GM19467 (cell line): Measurements from ENCODE around the gene EVC2.

Experiments
- ATAC-seq: cut with Tn5 transposase; IDR thresholded peaks from one replicate; pipeline ENCODE4 v1.9.1; 2021; ENCODE audit warnings: mild to moderate bottlenecking, moderate library complexity; ENCODE audit not compliant: unreplicated experiment

EVC2 gene

GRCh38 chr4:5678977-5679376, 29.4 kb downstream of the EVC2 start:
- no peak for ATAC-seq

GRCh38 chr4:5676763-5677162, 31.6 kb downstream of the EVC2 start:
- no peak for ATAC-seq

DNA sequence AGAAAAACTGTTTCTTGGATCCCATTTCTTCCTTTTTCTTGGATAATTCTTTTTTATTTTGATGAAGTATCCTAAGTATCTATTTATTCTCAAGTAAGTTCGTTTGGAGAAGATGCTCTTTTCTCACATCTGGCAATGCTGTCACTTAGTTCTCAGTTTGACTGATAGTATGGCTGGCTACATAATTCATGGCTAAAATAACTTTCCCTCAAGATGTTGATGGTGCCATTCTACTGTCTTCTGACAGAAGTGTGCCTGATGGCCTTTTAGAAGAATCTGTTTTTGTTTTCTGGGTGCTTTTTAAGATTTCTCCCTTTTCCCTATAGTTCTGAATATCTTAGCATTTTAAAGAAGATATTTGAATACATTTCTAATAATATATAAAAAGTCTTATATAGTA, 41.6 kb downstream of the EVC2 start:
- no peak for ATAC-seq

GRCh38 chr4:5664778-5665177, 43.6 kb downstream of the EVC2 start:
- ATAC-seq: no peak

DNA sequence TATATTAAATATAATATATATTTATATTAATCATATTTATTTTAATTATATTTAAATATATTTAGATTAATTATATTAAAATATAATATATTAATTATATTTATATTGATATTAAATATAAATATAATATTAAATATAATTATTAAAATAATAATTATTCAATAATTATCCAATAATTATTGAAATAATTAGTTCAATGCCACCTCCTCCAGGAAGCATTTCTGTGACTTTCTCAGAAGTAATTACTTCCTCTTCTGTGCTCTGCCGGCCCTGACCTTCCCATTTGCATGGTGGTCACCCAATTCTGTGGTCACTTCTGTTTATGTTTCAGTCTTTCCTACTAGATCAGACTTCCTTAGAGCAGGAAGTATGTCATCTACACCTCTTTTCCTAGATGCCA, 45.8 kb downstream of the EVC2 start:
- no peak for ATAC-seq

DNA sequence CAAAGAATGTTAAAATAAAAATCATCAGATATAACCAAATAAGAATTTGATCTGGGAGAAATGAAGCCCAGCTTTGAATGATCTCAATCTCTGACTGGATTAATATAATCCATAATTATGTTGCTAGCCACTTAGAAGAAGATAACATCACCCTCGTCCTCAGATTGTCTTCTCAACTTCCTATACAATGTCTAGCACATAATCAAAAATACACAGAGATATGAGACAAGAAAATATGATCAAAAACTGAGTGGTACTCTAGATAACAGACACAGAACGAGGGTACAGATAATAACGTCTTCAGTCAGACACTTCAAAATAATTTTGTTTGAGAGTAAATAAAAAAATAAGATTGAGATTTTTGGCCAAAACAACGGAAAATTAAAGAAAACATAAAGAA, 47.1 kb downstream of the EVC2 start:
- no peak for ATAC-seq

- no peak for ATAC-seq
These were observed 48.2 kb downstream of the EVC2 start for GRCh38 chr4:5660185-5660584.

DNA sequence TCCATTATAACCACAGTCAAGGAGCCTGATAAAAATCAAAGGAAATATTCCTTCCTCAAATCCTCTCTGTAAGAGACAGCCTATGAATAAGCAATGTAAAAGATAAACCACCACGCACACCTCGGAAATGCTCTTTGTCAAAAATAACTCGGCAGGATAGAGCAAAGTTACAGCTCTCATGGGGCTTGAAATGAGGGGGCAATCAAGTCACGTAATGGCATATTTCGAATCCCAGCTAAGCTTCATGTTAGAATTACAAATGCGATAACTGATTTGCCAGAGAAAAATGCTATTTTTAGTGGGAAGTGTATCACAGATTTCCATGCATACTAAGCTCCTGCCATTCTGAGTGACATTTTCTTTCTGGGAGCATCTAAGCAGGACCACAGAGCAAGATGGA, 49.4 kb downstream of the EVC2 start:
- no peak for ATAC-seq

DNA sequence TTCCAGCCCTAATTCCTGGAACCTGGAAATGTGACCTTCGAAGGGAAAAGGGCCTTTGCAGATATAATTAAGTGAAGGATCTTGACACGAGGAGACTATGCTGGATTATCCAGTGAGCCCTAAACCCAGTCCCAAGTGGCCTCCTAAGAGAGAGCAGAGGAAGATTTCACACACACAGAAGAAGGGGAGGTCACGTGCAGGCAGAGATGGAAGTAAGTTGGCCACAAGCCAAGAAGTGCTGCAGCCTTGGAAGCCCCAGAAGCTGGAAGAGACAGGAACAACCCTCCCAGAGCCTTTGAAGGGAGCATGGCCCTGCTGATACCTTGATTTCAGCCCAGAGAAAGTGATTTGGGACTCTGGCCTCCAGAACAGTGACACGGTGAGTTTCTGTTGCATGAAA, 51.9 kb downstream of the EVC2 start:
- no peak for ATAC-seq

DNA sequence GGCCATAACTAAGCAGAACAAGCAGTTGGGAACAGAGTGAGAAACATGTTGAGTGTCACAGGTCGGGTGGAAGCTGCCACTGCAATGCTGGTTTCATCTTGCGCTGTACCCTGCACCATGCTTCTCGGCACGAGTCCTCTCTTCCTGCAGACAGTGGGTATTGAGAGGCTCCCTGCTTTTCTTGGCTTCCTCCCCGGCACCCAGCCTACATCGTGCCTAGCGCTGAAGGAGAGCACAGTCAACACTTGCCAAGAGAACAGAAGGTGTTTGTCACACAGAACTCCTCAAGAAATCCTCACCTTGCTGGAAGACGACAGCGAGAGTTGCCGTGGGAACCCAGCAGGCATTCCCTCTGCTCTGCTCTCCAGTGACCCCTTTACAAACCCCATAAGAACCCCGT, 53.6 kb downstream of the EVC2 start:
- ATAC-seq: no peak

DNA sequence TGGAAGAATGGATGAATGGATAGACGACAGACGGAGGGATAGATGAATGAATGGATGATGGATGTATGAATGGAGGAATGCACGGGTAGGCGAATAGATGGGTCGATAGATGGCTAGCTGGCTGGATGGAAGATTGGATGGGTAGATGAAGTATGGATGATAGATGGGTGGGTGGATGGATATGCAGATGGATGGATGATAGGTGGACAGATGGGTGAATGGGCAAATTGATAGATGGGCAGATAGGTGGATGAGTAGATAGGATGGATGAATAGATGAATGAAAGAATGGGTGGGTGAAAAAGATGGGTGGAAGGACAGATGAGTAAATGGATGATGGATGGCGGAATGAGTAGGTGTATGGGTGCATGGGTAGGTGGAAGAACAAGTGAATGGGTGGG, 57.3 kb downstream of the EVC2 start:
- ATAC-seq: no peak

- no peak for ATAC-seq
These were observed 58.3 kb downstream of the EVC2 start for GRCh38 chr4:5650040-5650439.

DNA sequence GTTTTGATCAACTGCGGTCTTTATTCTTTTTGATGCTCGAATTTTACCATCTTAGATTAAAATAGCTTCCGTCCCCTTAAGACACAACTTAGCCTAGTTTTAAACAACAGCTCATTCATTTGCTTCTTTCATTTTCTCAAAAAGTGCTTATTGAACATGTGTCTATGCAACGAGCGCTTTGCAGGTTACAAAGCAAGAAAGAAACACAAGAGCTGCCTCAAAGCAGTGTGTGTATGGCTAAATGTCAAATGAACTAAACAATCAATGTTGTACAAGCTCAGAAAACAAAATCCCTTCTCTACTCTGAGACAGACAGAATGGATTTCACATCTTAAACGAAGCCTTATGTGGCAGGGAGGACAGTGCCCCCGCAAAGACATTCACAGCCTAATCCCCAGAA, 61.0 kb downstream of the EVC2 start:
- no peak for ATAC-seq

- no peak for ATAC-seq
These were observed 68.3 kb downstream of the EVC2 start for GRCh38 chr4:5640096-5640495.

DNA sequence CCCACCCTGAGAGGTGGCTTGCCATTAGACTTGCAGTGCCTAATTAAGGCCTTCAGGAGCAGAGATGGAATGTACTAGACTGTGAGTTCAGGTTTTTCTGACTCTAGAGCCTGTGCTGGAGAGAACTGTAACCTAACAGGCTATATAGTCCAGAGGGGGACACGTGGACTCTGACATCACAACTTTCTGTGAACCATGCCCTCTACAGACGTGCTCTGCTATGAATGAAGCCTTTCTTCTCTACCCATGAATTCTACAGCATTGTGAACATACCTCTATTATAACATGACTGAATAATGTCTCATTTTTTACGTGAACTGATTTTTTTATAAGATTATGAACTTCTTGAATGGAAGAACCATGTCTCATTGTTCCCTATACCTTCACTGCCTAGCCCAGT, 68.8 kb downstream of the EVC2 start:
- ATAC-seq: no peak

GRCh38 chr4:5638976-5639375, 69.4 kb downstream of the EVC2 start:
- no peak for ATAC-seq

DNA sequence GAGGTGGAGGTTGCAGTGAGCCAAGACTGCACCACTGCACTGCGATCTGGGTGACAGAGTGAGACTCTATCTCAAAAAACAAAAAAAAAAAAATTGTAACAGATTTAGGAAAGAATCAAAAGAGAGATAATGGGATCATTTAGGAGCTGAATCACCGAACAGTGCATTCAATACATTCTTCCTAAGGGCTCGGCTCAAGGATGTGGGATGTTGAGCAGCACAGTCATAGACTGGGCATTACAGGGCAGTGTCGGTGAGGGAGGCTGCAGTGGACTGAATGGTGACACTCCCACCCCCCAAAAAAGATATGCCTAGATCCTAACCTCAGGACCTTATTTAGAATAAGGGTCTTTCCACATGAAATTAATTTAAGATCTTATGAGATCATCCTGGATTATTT, 70.0 kb downstream of the EVC2 start:
- no peak for ATAC-seq

DNA sequence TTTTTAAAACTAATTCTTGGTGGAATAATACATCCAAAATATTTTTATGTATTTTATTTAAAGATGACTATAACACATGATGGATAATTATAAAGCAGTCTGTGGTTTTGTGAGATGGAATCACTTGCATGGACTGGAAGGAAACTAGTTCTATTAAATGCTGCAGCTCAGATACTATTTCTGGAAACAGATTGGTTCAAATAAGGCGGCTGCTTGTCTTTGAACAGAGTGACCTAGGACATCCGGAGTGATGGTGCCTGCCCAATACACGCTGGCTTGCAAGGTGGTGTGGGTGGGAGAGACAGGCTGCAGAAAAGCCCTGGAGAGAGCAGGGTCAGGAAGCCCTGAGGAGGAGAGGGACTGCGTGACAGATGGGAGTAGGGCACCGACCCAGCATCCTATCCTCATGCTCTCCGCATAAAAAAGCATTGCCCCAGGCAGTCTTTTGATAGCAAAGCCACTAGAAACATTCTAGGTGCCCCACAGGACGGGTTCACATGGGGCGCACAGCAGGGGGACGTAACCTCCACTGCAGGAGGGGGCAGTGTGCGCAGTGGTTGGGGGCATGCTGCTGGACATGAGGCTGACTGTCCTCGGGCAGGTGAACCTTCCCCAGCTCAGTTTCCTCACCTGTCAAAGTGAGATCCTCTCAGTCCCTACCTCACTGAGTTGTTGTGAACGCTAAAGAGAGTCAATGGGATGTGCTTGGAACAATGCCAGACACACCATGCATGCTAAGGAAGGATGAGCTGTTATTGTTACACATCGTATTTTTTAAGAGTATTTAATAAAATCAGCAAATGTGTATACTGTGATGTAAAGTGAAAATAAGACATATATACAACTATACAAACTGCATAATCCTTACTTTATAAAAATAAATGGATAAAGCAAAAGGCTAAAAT, 71.3 kb downstream of the EVC2 start:
- ATAC-seq: no peak

DNA sequence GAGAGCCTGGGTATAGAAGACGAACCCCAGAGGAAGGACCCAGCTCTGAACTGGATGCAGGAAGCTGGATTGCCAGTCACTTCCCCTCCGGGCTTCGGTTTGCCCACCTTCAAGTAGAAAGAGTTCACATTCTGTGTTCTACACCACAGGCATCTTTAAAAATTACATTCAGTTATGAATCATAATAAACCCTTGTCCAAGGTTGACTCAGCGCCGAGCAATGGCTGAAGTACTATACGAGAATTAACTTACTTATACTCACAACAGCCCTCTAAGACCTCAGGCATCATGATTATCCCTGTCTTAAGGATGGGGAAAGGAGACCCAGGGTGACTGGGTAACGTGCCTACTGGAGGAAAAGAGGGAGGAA, 72.5 kb downstream of the EVC2 start:
- ATAC-seq: no peak

DNA sequence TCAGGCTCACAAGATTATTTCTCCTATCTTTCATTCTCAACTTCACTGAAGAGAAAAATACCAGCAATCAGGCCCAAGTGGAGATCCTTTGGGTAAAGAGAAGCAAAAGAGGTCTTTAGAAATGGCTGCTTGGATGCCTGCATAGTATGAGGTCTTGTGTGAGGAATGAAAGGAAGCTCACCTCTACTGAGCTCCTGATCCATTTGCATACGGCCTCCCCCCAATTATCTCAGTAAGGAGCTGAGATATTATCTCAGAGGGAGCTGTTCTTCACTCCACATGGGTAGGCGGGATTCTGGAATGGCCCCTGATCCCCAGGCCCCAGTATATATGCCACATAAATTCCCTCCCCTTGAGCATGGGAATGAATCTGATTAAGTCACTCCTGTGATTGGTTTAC, 75.8 kb downstream of the EVC2 start:
- no peak for ATAC-seq

DNA sequence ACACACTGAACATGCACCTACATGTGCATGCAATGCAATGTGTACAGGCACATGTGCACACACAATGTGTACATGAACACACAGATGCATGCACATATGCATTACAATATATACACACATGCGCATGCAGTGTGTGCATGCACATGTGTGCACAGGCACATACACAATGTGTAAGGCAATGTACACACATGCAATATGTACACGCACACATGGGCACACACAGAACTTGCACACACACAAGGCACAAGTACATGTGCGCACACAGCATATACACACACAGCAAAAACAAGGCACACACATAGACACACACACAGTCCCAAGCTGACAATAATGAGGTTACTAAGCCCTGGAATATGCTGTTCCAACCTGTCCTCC, 76.3 kb downstream of the EVC2 start:
- ATAC-seq: no peak

- ATAC-seq: no peak
These were observed 76.8 kb downstream of the EVC2 start for GRCh38 chr4:5631352-5632065.

- ATAC-seq: no peak
These were observed 77.6 kb downstream of the EVC2 start for GRCh38 chr4:5630762-5631161.
